Stimulated activated CD8-positive, alpha-beta memory T cell treated with anti-CD3 and anti-CD28 coated beads, Interleukin-15, amount 100 ng/mL, for 48 hours (primary cell): ENCODE results near the gene SEPTIN10.
"Not testable (repeated sequence)": the region's sequence is repeated elsewhere in the genome, so short reads cannot be mapped to it uniquely, and the experiment has no call there.

Source experiments
- DNase-seq, 2 donors: peaks; one replicate each; pipeline ENCODE4 v3.0.0-alpha.2; 2020; ENCODE audit warnings: low read depth in 2 of 2

SEPTIN10 gene

DNA sequence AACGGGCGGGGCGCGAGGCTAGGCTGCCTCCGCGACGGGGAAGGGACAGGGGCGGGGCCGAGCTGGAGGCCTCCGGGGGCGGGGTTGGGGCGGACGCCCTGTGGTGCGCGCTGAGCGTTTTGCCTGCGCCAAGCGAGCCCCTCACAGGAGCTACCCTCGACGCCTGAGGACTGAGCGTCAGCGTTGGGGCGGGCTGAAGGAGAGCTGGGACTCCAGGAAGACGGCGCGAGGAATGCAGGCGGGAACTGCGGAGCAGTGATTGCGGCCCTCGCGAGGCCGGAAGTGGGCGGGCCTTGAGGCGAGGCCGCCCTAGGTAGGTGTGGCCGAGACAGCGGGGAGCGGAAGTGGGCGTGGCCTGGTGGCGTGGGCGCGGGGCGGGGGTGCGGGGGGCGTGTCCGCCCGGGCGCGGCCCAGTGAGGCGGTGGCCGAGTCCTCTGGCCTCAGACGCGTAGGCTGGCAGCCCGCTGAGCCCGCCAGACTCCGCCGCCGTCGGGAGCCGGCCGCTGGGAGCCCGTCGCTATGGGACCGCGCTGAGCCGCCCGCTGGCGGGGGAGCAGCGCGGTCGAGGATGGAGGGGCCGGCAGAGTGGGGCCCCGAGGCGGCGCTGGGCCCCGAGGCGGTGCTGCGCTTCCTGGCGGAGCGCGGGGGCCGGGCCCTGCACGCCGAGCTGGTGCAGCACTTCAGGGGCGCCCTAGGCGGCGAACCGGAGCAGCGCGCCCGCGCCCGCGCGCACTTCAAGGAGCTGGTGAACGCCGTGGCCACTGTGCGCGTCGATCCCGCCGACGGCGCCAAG is at the start of gene SEPTIN10, which contains the start of gene SOWAHC:
TSS of gene SEPTIN10 (minus strand) at position 45 of the 793 bp plus-strand sequence. CDS start 139 bp downstream, outside the sequence.
TSS of gene SOWAHC (plus strand) at position 443 of the 793 bp plus-strand sequence. CDS start at position 569, 126 bp downstream.
- DNase-seq = peak; percentile 56 to 66

- no peak for DNase-seq
Observed at GRCh38 chr2:109662889-109663288, 49.1 kb upstream of the SEPTIN10 start.

GRCh38 chr2:109660046-109660860 is 46.5 kb upstream of the SEPTIN10 start:
- DNase-seq = no peak

DNA sequence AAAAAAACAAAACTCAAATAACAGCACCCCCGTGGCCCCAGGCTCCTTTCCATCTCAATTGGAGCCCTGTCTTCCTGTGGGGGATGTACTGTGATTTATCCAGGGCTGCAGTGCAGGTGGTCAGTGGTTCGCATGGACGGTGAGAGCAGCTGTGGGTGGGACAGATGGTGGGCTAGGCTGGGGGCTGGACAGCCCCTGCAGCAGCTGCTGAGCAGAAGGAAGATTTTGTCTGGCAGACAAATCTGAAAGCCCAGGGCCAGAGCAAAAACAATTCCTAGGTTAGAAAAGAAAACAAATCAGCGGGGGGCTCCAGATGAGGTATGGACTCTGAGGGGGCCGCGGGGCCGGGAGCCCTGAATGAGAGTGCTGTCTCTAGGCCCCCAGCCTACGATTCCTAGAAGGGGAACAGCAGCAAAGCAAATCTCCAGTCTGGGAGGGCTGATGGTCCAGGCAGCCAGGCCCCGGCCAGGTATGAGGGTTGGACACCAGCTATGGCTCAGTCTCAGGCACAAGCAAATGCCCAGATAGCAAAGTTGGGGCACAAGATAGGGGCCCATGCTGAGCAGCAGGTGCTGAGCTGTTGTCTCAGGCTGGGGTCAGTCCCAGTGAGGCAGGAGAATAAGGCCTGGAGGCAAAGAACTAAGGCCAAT is 45.8 kb upstream of the SEPTIN10 start:
- DNase-seq = no peak

GRCh38 chr2:109655287-109655686 is 41.5 kb upstream of the SEPTIN10 start:
- no peak for DNase-seq

GRCh38 chr2:109654326-109655050 is 40.7 kb upstream of the SEPTIN10 start:
- DNase-seq = no peak

DNA sequence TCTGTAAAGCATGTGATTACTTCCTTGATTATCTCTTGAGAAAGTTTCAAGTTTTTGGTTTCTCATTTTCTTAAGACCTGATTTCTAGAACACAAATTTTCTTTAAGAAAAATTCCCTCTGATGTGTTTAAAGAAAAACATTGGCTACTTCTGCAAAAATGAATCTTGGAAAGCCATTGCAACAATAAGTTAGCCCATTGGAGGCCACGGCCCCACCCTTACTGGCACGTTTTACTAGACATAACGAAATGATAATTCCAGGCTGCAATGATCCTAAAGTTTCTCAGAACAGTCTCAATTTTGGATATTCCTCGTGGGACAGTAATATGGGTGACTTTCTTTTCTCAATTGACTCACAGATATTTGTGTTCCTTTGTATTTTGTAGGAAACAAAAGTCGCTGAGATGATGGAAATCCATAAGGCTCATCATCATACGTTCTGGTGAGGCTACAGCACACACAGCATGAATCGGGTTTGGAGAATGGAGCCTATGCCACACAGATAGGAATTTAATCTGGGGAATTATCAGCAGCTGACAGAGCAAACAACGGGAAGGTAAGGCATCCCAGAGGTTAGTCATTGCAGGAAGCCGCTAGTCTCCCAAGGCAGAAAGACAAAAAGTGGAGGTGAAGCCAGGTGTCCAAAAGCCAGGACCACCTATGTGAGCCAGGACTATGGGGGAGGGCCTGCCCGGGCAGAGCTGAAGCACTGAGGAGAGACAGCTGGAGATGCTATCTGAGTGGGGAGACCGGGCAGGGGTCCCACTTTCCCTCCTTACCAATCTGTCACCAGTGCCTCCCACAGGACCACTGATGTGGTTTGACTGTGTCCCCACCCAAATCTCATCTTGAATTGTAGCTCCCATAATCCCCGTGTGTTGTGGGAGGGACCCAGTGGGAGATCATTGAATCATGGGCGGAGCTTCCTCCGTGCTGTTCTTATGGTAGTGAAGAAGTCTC is 36.2 kb upstream of the SEPTIN10 start:
- DNase-seq = no peak

DNA sequence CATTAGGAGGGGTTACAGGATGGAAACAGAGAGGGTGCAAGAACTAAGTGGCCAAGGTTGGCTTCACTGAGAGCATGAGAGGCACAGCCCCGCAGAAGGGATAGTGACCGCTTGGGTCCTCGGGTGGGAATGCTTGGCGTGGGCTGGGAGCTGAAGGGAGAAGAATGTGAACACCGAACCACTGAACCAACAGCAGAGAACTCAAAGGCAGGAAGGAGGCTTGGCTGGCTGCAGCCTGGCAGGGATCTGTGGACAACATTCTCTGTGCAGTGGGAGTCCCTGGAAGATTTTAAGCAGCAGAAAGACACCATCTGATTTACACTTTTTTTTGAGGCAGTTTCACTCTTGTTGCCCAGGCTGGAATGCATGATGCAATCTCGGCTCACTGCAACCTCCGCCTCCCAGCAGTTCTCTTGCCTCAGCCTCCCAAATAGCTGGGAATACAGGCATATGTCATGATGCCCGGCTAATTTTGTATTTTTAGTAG is 34.3 kb upstream of the SEPTIN10 start:
- DNase-seq = no peak

DNA sequence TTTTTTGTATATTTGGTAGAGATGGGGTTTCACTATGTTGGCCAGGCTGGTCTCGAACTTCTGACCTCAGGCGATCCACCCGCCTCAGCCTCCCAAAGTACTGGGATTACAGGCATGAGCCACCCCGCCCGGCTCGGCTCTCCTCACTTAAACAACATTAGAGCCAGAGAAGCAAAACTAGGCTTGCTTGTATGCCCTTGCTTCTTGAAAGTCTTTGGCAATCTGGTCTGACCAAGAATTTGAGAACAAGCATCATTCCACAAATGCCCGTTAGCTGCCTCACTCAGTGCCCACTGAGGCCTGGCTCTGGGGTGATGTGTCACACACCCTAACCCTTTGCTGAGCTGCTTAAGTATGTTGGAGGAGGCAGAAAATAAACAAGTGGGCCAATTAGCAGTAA is 33.9 kb upstream of the SEPTIN10 start:
- no peak for DNase-seq

GRCh38 chr2:109646961-109647360 is 33.2 kb upstream of the SEPTIN10 start:
- DNase-seq = no peak

DNA sequence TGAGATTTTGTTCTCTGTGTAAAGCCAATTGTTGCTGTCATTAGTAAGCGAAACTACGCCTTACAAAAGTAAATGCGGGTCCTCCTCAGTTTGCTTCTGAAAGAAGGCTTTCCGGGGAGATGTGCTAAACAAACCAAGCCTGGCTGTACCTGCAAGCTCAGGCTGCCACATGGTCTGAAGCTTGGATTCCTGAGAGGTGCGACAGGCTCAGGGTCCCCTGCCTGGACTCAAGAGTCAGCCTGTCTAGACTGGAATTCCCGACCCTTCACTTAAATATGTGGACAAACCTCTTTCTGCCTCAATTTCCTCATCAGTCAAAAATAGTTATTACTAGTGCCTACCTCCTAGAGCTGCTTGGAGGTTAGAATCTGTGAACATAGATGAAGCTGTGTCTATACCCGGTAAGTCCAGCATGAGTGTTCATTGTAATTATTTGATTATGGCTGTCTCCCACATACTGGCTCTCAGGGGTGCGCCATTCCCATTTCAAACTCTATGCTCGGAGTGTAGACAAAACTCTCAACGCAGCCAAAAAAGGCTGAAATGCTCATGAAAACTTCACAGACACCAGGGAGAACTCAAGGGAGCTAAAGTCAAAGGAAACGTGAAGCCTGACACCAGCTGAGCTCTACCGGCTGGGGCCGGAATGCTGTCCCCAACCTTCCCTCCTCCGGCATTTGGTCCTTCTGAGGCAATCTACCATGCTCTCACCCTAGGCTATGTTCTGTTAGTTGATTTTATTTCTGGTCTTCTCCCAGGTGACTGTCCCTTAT is 31.8 kb upstream of the SEPTIN10 start:
- DNase-seq = no peak

GRCh38 chr2:109644571-109645275 is 31.0 kb upstream of the SEPTIN10 start:
- no peak for DNase-seq

DNA sequence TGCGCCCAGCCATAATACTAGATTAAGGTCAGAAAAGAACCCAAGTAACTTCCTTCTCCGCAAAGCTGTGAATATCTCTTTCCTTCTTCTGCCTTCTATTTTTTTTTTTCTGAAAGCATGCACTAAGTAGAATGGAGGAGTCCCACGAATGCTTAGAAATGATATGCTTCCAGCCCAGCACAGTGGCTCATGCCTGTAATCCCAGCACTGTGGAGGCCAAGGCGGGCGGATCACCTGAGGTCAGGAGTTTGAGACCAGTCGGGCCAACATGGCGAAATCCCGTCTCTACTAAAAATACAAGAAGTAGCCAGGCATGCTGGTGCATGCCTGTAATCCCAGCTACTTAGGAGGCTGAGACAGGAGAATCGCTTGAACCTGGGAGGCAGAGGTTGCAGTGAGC is 26.2 kb upstream of the SEPTIN10 start:
- DNase-seq = not testable (repeated sequence)

- DNase-seq = no peak
Observed at GRCh38 chr2:109638795-109639194, 25.0 kb upstream of the SEPTIN10 start.

DNA sequence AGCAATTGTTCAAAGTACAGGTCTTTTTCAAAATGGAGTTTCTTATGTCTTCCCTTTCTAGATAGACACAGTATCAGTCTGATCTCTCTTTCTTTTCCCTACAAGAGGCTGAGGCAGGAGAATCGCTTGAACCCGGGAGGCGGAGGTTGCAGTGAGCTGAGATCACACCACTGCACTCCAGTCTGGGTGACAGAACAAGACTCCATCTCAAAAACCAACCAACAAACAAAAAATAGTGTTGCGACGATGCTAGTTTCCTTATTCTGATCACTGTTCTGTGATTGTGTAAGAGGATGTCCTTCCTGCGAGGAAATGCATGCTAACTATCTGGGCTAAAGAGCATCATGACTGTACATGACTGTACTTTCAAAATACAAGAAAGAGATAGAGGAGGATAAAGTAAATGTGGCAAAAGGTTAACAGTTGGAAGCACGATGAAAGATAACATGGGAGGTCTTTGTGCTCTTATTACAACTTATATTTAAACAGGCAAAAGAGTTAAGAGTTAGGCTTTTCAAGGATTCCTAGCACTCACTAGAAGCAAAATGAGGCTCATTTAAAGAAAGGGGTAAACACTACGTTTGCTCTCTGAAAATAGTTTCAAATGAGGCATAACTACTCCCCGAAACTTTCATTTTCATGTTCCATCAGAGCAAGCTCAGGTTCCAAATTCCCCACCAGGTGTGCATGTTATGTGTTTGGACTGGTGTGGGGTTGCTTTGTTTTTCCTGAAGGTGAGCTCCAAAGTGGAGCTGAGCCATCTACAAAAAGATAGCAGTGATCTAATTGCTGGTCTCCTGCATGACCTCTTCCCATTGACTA is 24.2 kb upstream of the SEPTIN10 start:
- no peak for DNase-seq

DNA sequence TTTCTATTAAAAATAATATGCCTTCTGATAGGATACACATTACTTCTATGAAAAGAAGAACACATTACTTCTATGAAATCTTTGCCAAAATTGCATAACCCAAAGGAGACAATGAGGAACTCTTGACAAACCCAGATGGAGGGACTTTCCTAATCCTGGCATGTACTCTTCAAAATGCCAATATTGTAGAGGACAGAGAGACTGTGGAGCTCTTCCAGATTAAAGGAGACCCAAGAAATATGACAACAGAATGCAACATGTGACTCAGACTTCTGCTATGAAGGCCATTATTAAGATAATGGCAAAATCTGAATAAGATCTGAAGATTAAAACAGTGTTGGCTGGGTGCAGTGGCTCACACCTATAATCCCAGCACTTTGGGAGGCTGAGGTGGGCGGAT is 22.6 kb upstream of the SEPTIN10 start:
- no peak for DNase-seq

DNA sequence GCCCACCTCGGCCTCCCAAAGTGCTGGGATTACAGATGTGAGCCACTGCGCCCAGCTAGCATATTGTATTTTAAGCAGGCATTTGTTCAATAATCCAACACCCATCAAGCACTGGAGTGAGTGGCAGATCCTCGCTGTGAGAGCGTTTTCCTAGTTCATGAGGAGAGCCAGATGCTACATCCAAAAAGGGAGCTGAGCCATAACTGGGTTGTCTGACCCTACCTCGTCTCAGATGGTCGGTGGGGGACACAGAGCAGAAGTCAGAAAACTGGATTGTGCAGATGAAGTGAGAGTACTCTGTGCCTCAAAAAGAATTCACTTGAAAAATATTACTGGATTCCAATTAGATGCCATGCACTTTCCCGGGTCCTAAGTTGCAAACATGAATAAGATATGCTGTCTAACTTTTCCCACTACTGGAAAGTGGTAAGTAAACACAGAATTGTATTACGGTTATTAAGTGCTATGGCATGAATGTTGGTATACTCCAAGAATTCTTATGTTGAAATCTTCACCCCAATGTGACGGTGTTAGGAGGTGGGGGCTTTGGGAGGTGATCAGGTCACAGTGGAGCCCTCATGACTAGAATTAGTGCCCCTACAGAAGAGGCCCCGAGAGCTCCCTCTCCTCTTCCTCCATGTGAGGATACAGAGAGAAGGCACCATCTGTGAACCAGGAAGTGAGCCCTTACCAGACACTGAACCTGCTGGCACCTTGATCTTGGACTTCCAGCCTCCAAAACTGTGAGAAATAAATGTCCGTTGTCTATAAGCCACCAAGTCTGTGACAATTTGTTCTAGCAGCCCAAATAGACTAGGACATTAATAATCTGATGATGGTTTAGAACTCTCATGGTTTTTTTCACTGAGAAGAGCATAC is 21.9 kb upstream of the SEPTIN10 start:
- no peak for DNase-seq
